A673 (cell line): Measurements from ENCODE around the gene LSM4. TPM values are rescaled to one million over a fixed set of nuclear protein-coding genes. Genes with fewer than 3 reads are reported as not detected.
A peak's percentile ranks its signal among the peaks of the same experiment; 100 is the strongest.

Experiments used
- BruUV-seq: library from RNA; stranded (reverse); fragments of 400-500 nt; replicated peaks from 2 replicates; lab custom pipeline; 2021; lab: Mats Ljungman, UMichigan
- CTCF ChIA-PET: fragments of 300-600 bp; sonication (Branson Sonifier 250); formaldehyde crosslinking; loops from one replicate; lab custom pipeline; 2022; ENCODE audit warnings: antibody characterized with exemption; lab: Charles Lee
- POLR2A ChIA-PET: fragments of 300-600 bp; sonication (Branson Sonifier 250); formaldehyde crosslinking; loops from one replicate; lab custom pipeline; 2022; ENCODE audit warnings: antibody characterized with exemption; ENCODE audit not compliant: low non-redundant PET; lab: Charles Lee
- DNase-seq: peaks from one replicate; pipeline ENCODE4 v3.0.0-alpha.2; 2015; ENCODE audit warnings: low spot score
- H3K27ac ChIP-seq: fragments of 200-600 bp; sonication (generic); 2 replicates; pipeline ENCODE4 v1.5.1; 2016; ENCODE audit warnings: mixed run types, low read depth, mild to moderate bottlenecking, mixed read lengths, antibody characterized with exemption, low read length; ENCODE audit not compliant: poor library complexity, severe bottlenecking
- H3K27me3 ChIP-seq: fragments of 200-600 bp; sonication (generic); replicated peaks from 2 replicates; pipeline ENCODE4 v1.6.1; 2017; ENCODE audit warnings: mixed run types, low read depth, mild to moderate bottlenecking, mixed read lengths, antibody characterized with exemption, low read length; ENCODE audit not compliant: insufficient read depth, poor library complexity
- H3K36me3 ChIP-seq: fragments of 200-600 bp; sonication (generic); 2 replicates; pipeline ENCODE4 v1.6.1; 2016; ENCODE audit warnings: mixed run types, mild to moderate bottlenecking, mixed read lengths, antibody characterized with exemption, low read length; ENCODE audit not compliant: insufficient read depth, poor library complexity, severe bottlenecking
- H3K4me1 ChIP-seq: fragments of 200-600 bp; sonication (generic); 2 replicates; pipeline ENCODE4 v1.6.1; 2017; ENCODE audit warnings: mixed run types, mild to moderate bottlenecking, mixed read lengths, antibody characterized with exemption, low read length; ENCODE audit not compliant: insufficient read depth, poor library complexity, severe bottlenecking
- H3K4me3 ChIP-seq: fragments of 200-600 bp; sonication (generic); 2 replicates; pipeline ENCODE4 v1.5.1; 2016; ENCODE audit warnings: low read depth, mixed run types, mild to moderate bottlenecking, mixed read lengths, low read length; ENCODE audit not compliant: poor library complexity, severe bottlenecking
- H3K9me3 ChIP-seq: fragments of 200-600 bp; sonication (generic); 2 replicates; pipeline ENCODE4 v1.6.1; 2016; ENCODE audit warnings: mixed run types, low read depth, mild to moderate bottlenecking, mixed read lengths, antibody characterized with exemption, low read length; ENCODE audit not compliant: poor library complexity, severe bottlenecking
- CTCF ChIP-seq: fragments of 300-800, 200-600 bp; sonication (generic); conservative IDR thresholded peaks from 2 replicates; pipeline ENCODE4 v1.5.1; 2017; ENCODE audit warnings: low read depth, mild to moderate bottlenecking, antibody characterized with exemption, low read length, moderate library complexity, mixed read lengths
- EZH2 ChIP-seq: fragments of 200-600 bp; sonication (generic); IDR thresholded peaks from 2 replicates; pipeline ENCODE4 v1.6.1; 2017; ENCODE audit warnings: borderline replicate concordance, low read depth, mild to moderate bottlenecking, mixed read lengths, antibody characterized with exemption, low read length; ENCODE audit not compliant: poor library complexity, severe bottlenecking
- intact Hi-C: fragments of 100-400 bp; cut with micrococcal nuclease; formaldehyde crosslinking; loops from one replicate; pipeline ENCODE4 v1.10.0; 2022; ENCODE audit not compliant: unreplicated experiment
- total RNA-seq: library from RNA; stranded (reverse); gene quantifications from 2 replicates; pipeline ENCODE4 v1.2.3, GENCODE V29; 2021

The LSM4 gene
- total RNA-seq, 1 experiment from 2014 or later = 252 TPM

DNA sequence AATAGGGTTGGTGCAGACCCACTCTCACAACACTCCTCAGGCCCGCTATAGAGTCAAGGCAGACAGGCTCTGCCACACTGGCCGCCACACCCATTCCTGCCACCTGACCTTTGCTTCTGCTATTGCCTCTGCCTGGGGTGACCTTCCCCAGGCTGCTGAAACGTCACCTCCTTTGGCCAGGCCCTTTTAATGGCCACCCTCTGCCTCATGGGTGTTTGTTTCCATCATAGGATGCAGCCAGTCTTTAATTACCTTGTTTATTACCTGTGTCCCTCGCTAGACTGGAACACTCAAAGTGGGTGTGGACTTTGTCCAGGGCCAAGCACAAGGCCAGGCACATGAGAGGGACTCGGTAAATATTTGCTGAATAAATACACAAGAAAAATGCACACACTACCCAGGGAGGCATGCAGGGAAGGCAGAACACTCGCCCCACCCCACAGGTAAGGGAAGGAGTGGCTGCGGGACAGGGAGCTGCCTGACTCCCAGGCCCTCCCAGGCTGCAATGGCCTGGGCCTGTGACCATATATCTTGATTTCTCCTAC lies 3.2 kb downstream of the LSM4 start:
- ChIA-PET POLR2A (no interaction called here), CTCF (no interaction called here)
- H3K36me3 ChIP-seq = peaks cover 6% of the 10 kb centered on the region
- no peaks in the 10 kb centered on the region for H3K27me3 ChIP-seq
- TF ChIP-seq CTCF (no peak), EZH2 (no peak)
- no peak overlapping the region for H3K4me3 ChIP-seq
- H3K27ac ChIP-seq = no peak overlapping the region
- no peaks in the 10 kb centered on the region for H3K9me3 ChIP-seq
- H3K4me1 ChIP-seq = peaks cover 11% of the 10 kb centered on the region
- intact Hi-C loops = loop anchor here (5.0 kb wide), 2 partner anchors 117 to 167 kb away; partner anchors contain the start of genes PIK3R2 and RAB3A
- BruUV-seq = no TSS peak
- no peak for DNase-seq

DNA sequence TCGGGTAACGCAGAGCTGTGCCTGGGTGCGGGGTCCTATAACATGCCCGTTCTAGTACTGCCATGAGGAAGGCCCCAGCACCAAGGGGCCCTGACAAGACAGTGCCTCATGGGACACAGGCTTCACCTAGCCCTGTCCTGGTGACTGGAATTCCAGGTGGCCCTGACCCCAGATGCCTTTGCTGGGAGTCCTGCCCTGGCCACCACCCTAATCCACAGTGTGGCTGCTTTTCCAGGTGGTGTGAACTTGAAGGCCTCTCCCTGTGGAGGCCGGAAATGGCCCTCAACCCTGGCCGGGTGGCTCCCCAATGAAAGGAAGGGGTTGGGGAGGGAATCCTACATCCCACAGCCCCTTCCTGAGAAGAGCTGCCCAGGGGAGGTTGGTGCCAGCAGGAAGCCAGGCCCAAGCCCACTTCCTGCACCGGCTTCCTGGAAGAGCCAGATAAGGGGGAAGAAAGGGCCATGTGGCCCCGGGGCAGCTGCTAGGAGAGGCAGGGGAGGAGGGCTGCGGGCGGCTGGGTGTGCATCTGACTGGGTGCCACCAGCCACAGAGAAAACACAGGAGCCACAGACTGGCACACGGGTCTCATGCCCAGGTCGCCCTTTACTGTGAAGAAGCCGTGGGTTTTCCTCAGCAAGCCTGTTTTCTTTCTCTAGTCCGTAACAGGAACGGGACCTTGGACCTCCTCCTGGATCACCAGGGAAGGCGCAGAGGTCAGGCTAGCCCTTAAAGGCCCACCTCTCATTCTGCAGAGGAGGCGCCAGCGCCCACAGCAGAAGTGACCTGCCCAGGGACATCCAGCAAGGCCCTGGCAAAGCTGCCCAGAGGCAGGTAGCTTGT lies 4.7 kb downstream of the LSM4 start:
- ChIA-PET CTCF (interaction anchor here (0.7 kb wide), 1 partner anchor 16 kb away, joined by 4 read pairs; no protein-coding TSS in a partner anchor), POLR2A (interaction anchor here (0.8 kb wide), 1 partner anchor 89 kb away, joined by 3 read pairs; no protein-coding TSS in a partner anchor)
- no peaks in the 10 kb centered on the region for H3K9me3 ChIP-seq
- H3K4me3 ChIP-seq = no peak overlapping the region
- intact Hi-C loops = no loop called here
- peaks cover 12% of the 10 kb centered on the region for H3K36me3 ChIP-seq
- no peak for DNase-seq
- TF ChIP-seq EZH2 = no peak
- no peak for TF ChIP-seq CTCF
- H3K4me1 ChIP-seq = no peaks in the 10 kb centered on the region
- H3K27ac ChIP-seq = peak overlapping the region; percentile 52
- no TSS peak for BruUV-seq
- H3K27me3 ChIP-seq = no peaks in the 10 kb centered on the region

GRCh38 chr19:18313398-18313797 lies 9.5 kb downstream of the LSM4 start:
- peak overlapping the region; percentile 29 for H3K27ac ChIP-seq
- TF ChIP-seq CTCF = no peak
- no peak for TF ChIP-seq EZH2
- DNase-seq = no peak
- POLR2A ChIA-PET = no interaction called here
- H3K4me1 ChIP-seq = no peaks in the 10 kb centered on the region
- H3K4me3 ChIP-seq = no peak overlapping the region
- CTCF ChIA-PET = no interaction called here
- intact Hi-C loops = no loop called here
- H3K36me3 ChIP-seq = peaks cover 42% of the 10 kb centered on the region
- no TSS peak for BruUV-seq
- no peaks in the 10 kb centered on the region for H3K27me3 ChIP-seq
- H3K9me3 ChIP-seq = no peaks in the 10 kb centered on the region
